ENCODE measurements around the gene MACROD1.
A peak's percentile ranks its signal among the peaks of the same experiment; 100 is the strongest.

- no peak for TF ChIP-seq ZFX (CRISPR knock-in tag; IDR thresholded peaks at IDR 0.05)
- TF ChIP-seq FOXJ3 (CRISPR knock-in tag; IDR thresholded peaks at IDR 0.05): no peak
- TF ChIP-seq MYNN (IDR thresholded peaks at IDR 0.05): no peak
- TF ChIP-seq MYNN (CRISPR knock-in tag; IDR thresholded peaks at IDR 0.05): no peak
- no peak for TF ChIP-seq CTCF (IDR thresholded peaks at IDR 0.05 in 2 of 3, conservative IDR thresholded peaks at IDR 0.05 in 1 of 3; ENCODE audit: insufficient read depth in 2 of 3, low read depth in 1 of 3, low read length in 3 of 3)
- TF ChIP-seq IRF2 (CRISPR knock-in tag; IDR thresholded peaks at IDR 0.05): no peak
- peak; percentile 29; the same call in 1 of the 2 replicates for TF ChIP-seq REST (IDR thresholded peaks at IDR 0.05; ENCODE audit: borderline replicate concordance)
- TF ChIP-seq REST (CRISPR knock-in tag; IDR thresholded peaks at IDR 0.05; ENCODE audit: low read depth): no peak
- TF ChIP-seq PREB (CRISPR knock-in tag; IDR thresholded peaks at IDR 0.05): no peak
- TF ChIP-seq ZNF253 (CRISPR knock-in tag; conservative IDR thresholded peaks at IDR 0.05): no peak
- TF ChIP-seq MAX (CRISPR knock-in tag; IDR thresholded peaks at IDR 0.05): peak; percentile 63
- TF ChIP-seq DPF2 (IDR thresholded peaks at IDR 0.05): no peak
- TF ChIP-seq CREB1 (IDR thresholded peaks at IDR 0.05): no peak
- TF ChIP-seq CREB1 (CRISPR knock-in tag; IDR thresholded peaks at IDR 0.05): no peak
- no peak for TF ChIP-seq ZC3H4 (CRISPR knock-in tag; IDR thresholded peaks at IDR 0.05; ENCODE audit: borderline replicate concordance)
Observed at GRCh38 chr11:64074239-64074638, 91.7 kb downstream of the MACROD1 start.
